ENCODE results near the gene MACO1. TPM values are rescaled to one million over a fixed set of nuclear protein-coding genes. Genes with fewer than 3 reads are reported as not detected.

Gene MACO1
- total and polyA plus RNA-seq, 4 donors: 15.3 to 23.2 (median 20.6) TPM

- Histone ChIP-seq H3K4me1 (ENCODE audit: control insufficient read depth in 4 of 4, insufficient read depth in 4 of 4, low read length in 3 of 4) (no peaks in the 10 kb centered on the region), H3K27me3 (ENCODE audit: control insufficient read depth in 4 of 4, insufficient read depth in 4 of 4, low read length in 3 of 4) (no peaks in the 10 kb centered on the region), H3K4me3 (ENCODE audit: low read depth in 1 of 3, low read length in 3 of 3) (no peak overlapping the region), H3K36me3 (ENCODE audit: control insufficient read depth in 4 of 4, insufficient read depth in 3 of 4, low read depth in 1 of 4, low read length in 3 of 4) (no peaks in the 10 kb centered on the region), H3K27ac (ENCODE audit: low read depth in 1 of 2, low read length in 2 of 2) (no peak overlapping the region), H3K9ac (ENCODE audit: low read depth in 1 of 2, low read length in 2 of 2) (no peak overlapping the region), H3K9me3 (ENCODE audit: control insufficient read depth in 4 of 4, low read length in 3 of 4) (no peaks in the 10 kb centered on the region)
- 95% methylated on average over 3 of the region's 3 CpGs for whole genome bisulfite sequencing
- DNase-seq (ENCODE audit: low spot score): no peak
- TF ChIP-seq JUND (IDR thresholded peaks at IDR 0.05) (no peak), HNF4G (IDR thresholded peaks at IDR 0.05) (no peak), NR2F2 (IDR thresholded peaks at IDR 0.05) (no peak), MAX (IDR thresholded peaks at IDR 0.05) (no peak), FOXA2 (IDR thresholded peaks at IDR 0.05) (no peak), RAD21 (IDR thresholded peaks at IDR 0.05) (no peak), CTCF (IDR thresholded peaks at IDR 0.05; ENCODE audit: low read depth, low read length, missing input control) (no peak), HNF4A (conservative IDR thresholded peaks at IDR 0.05) (no peak), YY1 (IDR thresholded peaks at IDR 0.05) (no peak), GABPA (IDR thresholded peaks at IDR 0.05 in 1 of 2, conservative IDR thresholded peaks at IDR 0.05 in 1 of 2) (no peak), FOXA1 (IDR thresholded peaks at IDR 0.05) (no peak), SP1 (IDR thresholded peaks at IDR 0.05) (no peak)
- TF ChIP-seq, protein P1, sequence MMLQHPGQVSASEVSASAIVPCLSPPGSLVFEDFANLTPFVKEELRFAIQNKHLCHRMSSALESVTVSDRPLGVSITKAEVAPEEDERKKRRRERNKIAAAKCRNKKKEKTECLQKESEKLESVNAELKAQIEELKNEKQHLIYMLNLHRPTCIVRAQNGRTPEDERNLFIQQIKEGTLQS (IDR thresholded peaks at IDR 0.05): no peak
- TF ChIP-seq, protein P2, sequence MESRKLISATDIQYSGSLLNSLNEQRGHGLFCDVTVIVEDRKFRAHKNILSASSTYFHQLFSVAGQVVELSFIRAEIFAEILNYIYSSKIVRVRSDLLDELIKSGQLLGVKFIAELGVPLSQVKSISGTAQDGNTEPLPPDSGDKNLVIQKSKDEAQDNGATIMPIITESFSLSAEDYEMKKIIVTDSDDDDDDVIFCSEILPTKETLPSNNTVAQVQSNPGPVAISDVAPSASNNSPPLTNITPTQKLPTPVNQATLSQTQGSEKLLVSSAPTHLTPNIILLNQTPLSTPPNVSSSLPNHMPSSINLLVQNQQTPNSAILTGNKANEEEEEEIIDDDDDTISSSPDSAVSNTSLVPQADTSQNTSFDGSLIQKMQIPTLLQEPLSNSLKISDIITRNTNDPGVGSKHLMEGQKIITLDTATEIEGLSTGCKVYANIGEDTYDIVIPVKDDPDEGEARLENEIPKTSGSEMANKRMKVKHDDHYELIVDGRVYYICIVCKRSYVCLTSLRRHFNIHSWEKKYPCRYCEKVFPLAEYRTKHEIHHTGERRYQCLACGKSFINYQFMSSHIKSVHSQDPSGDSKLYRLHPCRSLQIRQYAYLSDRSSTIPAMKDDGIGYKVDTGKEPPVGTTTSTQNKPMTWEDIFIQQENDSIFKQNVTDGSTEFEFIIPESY (IDR thresholded peaks at IDR 0.05): no peak
- TF ChIP-seq, protein P3, sequence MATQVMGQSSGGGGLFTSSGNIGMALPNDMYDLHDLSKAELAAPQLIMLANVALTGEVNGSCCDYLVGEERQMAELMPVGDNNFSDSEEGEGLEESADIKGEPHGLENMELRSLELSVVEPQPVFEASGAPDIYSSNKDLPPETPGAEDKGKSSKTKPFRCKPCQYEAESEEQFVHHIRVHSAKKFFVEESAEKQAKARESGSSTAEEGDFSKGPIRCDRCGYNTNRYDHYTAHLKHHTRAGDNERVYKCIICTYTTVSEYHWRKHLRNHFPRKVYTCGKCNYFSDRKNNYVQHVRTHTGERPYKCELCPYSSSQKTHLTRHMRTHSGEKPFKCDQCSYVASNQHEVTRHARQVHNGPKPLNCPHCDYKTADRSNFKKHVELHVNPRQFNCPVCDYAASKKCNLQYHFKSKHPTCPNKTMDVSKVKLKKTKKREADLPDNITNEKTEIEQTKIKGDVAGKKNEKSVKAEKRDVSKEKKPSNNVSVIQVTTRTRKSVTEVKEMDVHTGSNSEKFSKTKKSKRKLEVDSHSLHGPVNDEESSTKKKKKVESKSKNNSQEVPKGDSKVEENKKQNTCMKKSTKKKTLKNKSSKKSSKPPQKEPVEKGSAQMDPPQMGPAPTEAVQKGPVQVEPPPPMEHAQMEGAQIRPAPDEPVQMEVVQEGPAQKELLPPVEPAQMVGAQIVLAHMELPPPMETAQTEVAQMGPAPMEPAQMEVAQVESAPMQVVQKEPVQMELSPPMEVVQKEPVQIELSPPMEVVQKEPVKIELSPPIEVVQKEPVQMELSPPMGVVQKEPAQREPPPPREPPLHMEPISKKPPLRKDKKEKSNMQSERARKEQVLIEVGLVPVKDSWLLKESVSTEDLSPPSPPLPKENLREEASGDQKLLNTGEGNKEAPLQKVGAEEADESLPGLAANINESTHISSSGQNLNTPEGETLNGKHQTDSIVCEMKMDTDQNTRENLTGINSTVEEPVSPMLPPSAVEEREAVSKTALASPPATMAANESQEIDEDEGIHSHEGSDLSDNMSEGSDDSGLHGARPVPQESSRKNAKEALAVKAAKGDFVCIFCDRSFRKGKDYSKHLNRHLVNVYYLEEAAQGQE (IDR thresholded peaks at IDR 0.05): no peak
Observed at GRCh38 chr1:25516686-25517085, 86.0 kb downstream of the MACO1 start.
